OCI-LY7 (cell line): ENCODE measurements around the gene NOL9. TPM values are rescaled to one million over a fixed set of nuclear protein-coding genes. Genes with fewer than 3 reads are reported as not detected.

Experiments used
- BruUV-seq: library from RNA; stranded (reverse); fragments of 400-500 nt; replicated peaks from 2 replicates; lab custom pipeline; 2021; lab: Mats Ljungman, UMichigan
- CTCF ChIA-PET: fragments of 300-600 bp; sonication (Branson Sonifier 250); formaldehyde crosslinking; loops from one replicate; lab custom pipeline; 2022; ENCODE audit warnings: antibody characterized with exemption; ENCODE audit not compliant: unreplicated experiment; lab: Charles Lee
- POLR2A ChIA-PET: fragments of 300-600 bp; sonication (Branson Sonifier 250); formaldehyde crosslinking; loops from one replicate; lab custom pipeline; 2022; ENCODE audit warnings: antibody characterized with exemption; lab: Charles Lee
- DNase-seq: peaks from one replicate; pipeline ENCODE4 v3.0.0-alpha.2; 2015; ENCODE audit warnings: low spot score
- H2AFZ ChIP-seq: fragments of 200-600 bp; sonication (generic), shearing (Covaris generic); 2 replicates; pipeline ENCODE4 v1.6.1; 2014; ENCODE audit warnings: mild to moderate bottlenecking, antibody characterized with exemption, low read length, moderate library complexity
- H3K27ac ChIP-seq: fragments of 200-600 bp; sonication (generic); 2 replicates; pipeline ENCODE4 v1.5.1; 2014; ENCODE audit warnings: mixed run types, low read depth, mild to moderate bottlenecking, moderate library complexity, low read length, inconsistent platforms; ENCODE audit not compliant: poor library complexity, severe bottlenecking
- H3K36me3 ChIP-seq: fragments of 200-600 bp; sonication (generic); 2 replicates; pipeline ENCODE4 v1.6.1; 2014; ENCODE audit warnings: mild to moderate bottlenecking, antibody characterized with exemption, low read length, moderate library complexity, mixed read lengths; ENCODE audit not compliant: insufficient read depth
- H3K4me1 ChIP-seq: fragments of 200-600 bp; sonication (generic); 2 replicates; pipeline ENCODE4 v1.5.1; 2014; ENCODE audit warnings: mild to moderate bottlenecking, low read length; ENCODE audit not compliant: insufficient read depth, poor library complexity, severe bottlenecking
- H3K4me2 ChIP-seq: fragments of 200-600 bp; sonication (generic); 2 replicates; pipeline ENCODE4 v1.6.1; 2014; ENCODE audit warnings: mild to moderate bottlenecking, low read length
- H3K4me3 ChIP-seq: fragments of 200-600 bp; sonication (generic); 2 replicates; pipeline ENCODE4 v1.5.1; 2014; ENCODE audit warnings: mild to moderate bottlenecking, low read depth, low read length; ENCODE audit not compliant: poor library complexity, severe bottlenecking
- H3K79me2 ChIP-seq: fragments of 200-600 bp; sonication (generic); 2 replicates; pipeline ENCODE4 v1.6.1; 2016; ENCODE audit warnings: low read depth, mild to moderate bottlenecking, low read length, moderate library complexity, mixed read lengths; ENCODE audit not compliant: insufficient read depth
- H3K9me2 ChIP-seq: fragments of 200-600 bp; sonication (generic); 2 replicates; pipeline ENCODE4 v1.6.1; 2016; ENCODE audit warnings: mild to moderate bottlenecking, low read length, mixed read lengths; ENCODE audit not compliant: insufficient read depth
- H3K9me3 ChIP-seq: fragments of 200-600 bp; sonication (generic); 2 replicates; pipeline ENCODE4 v1.6.1; 2014; ENCODE audit warnings: mild to moderate bottlenecking, mixed run types, low read length, mixed read lengths
- H4K20me1 ChIP-seq: fragments of 200-600 bp; sonication (generic); 2 replicates; pipeline ENCODE4 v1.6.1; 2014; ENCODE audit warnings: mild to moderate bottlenecking, antibody characterized with exemption, low read length, moderate library complexity, mixed read lengths; ENCODE audit not compliant: insufficient read depth
- CTCF ChIP-seq: fragments of 200-600 bp; sonication (generic); conservative IDR thresholded peaks from 2 replicates; pipeline ENCODE4 v1.5.1; 2014; ENCODE audit warnings: mild to moderate bottlenecking, antibody characterized with exemption, low read length, moderate library complexity, mixed read lengths
- EZH2phosphoT487 ChIP-seq: fragments of 200-600 bp; sonication (generic); IDR thresholded peaks from 2 replicates; pipeline ENCODE4 v1.6.1; 2018; ENCODE audit warnings: low read depth, borderline replicate concordance, mild to moderate bottlenecking, mixed run types, antibody characterized with exemption, low read length, moderate library complexity, mixed read lengths
- intact Hi-C: fragments of 100-400 bp; cut with micrococcal nuclease; formaldehyde crosslinking; loops from one replicate; pipeline ENCODE4 v1.10.0; 2022; ENCODE audit not compliant: unreplicated experiment
- total RNA-seq, 2 experiments: library from RNA; depleted of rRNA in 1 of 2; stranded (reverse); fragments of >200 nt in 1 of 2; shearing (Covaris generic) in 1 of 2; gene quantifications; 2 replicates each; pipeline ENCODE4 v1.2.3, GENCODE V29; 2014 to 2022

The NOL9 gene
- total RNA-seq, 2 experiments from 2014 or later = 39.1 to 58.8 TPM

DNA sequence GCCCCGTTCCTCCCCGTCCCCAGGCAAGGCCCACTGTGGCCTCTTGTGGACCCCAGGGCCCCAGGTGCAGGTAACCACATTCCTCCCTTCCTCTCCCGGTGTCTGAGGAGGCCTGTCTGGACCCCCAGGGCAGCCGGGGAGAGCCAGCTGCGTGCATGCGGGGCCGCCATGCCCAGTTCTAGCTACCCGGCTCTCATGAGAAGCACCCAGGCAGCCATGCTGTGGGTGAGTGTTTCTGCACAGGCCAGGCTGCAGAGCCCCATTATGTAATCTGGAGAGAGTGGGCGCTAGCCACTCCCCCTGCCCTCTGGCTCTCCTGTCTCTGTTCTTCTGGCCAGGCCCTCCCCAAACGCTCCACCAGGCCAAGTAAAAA is 44.4 kb downstream of the NOL9 start:
- Histone ChIP-seq H2AFZ (no peak overlapping the region), H3K9me3 (no peaks in the 10 kb centered on the region), H3K4me1 (no peaks in the 10 kb centered on the region), H3K36me3 (no peaks in the 10 kb centered on the region), H4K20me1 (no peaks in the 10 kb centered on the region; the same call in 1 of the 2 replicates), H3K4me3 (no peak overlapping the region), H3K9me2 (no peaks in the 10 kb centered on the region), H3K27ac (no peak overlapping the region), H3K4me2 (no peak overlapping the region), H3K79me2 (no peaks in the 10 kb centered on the region)
- POLR2A ChIA-PET = no interaction called here
- no peak for DNase-seq
- BruUV-seq = no TSS peak
- CTCF ChIA-PET = no interaction called here
- intact Hi-C loops = no loop called here
- TF ChIP-seq EZH2phosphoT487 (no peak), CTCF (no peak)

GRCh38 chr1:6509220-6509918 is 44.9 kb downstream of the NOL9 start:
- no peak for DNase-seq
- ChIA-PET POLR2A (interaction anchor here (0.8 kb wide), 1 partner anchor 13 kb away, joined by 3 read pairs; no protein-coding TSS in a partner anchor), CTCF (no interaction called here)
- no TSS peak for BruUV-seq
- Histone ChIP-seq H3K4me1 (no peaks in the 10 kb centered on the region), H3K4me3 (no peak overlapping the region), H3K27ac (no peak overlapping the region), H3K79me2 (no peaks in the 10 kb centered on the region), H2AFZ (no peak overlapping the region), H3K9me2 (no peaks in the 10 kb centered on the region), H3K9me3 (no peaks in the 10 kb centered on the region), H3K36me3 (no peaks in the 10 kb centered on the region), H4K20me1 (no peaks in the 10 kb centered on the region; the same call in 1 of the 2 replicates), H3K4me2 (no peak overlapping the region)
- TF ChIP-seq CTCF = no peak
- intact Hi-C loops = no loop called here

DNA sequence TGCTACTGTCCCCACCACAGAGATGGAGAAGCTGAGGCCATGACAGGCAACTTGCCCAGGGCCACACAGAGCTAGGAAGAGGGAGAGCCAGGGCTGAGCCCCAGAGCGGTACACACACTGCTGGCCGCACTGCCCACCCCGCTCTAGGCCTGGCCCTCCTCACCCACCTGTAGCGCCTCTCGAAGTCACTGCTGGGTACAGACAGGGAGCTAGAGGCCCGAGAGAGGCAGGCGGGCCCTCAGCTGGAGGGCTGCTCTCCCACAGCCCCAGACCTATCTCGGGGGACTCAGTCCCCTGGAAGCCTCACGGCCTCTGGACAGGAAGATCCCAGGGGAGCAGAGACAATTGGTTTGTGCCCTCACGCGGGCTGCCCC is 45.5 kb downstream of the NOL9 start:
- intact Hi-C loops = no loop called here
- H3K79me2 ChIP-seq = no peaks in the 10 kb centered on the region
- no peak overlapping the region for H3K4me2 ChIP-seq
- H3K9me3 ChIP-seq = no peaks in the 10 kb centered on the region
- no peak overlapping the region for H3K27ac ChIP-seq
- no peaks in the 10 kb centered on the region for H3K4me1 ChIP-seq
- no peak overlapping the region for H2AFZ ChIP-seq
- no peaks in the 10 kb centered on the region for H3K9me2 ChIP-seq
- H3K4me3 ChIP-seq = no peak overlapping the region
- POLR2A ChIA-PET = interaction anchor here (0.8 kb wide), 1 partner anchor 14 kb away, joined by 3 read pairs; no protein-coding TSS in a partner anchor
- no peak for DNase-seq
- no TSS peak for BruUV-seq
- no peaks in the 10 kb centered on the region; the same call in 1 of the 2 replicates for H4K20me1 ChIP-seq
- no peaks in the 10 kb centered on the region for H3K36me3 ChIP-seq
- CTCF ChIA-PET = no interaction called here
- TF ChIP-seq CTCF = no peak
- no peak for TF ChIP-seq EZH2phosphoT487
